ENCODE data around the gene ZNF772.

The ZNF772 gene

DNA sequence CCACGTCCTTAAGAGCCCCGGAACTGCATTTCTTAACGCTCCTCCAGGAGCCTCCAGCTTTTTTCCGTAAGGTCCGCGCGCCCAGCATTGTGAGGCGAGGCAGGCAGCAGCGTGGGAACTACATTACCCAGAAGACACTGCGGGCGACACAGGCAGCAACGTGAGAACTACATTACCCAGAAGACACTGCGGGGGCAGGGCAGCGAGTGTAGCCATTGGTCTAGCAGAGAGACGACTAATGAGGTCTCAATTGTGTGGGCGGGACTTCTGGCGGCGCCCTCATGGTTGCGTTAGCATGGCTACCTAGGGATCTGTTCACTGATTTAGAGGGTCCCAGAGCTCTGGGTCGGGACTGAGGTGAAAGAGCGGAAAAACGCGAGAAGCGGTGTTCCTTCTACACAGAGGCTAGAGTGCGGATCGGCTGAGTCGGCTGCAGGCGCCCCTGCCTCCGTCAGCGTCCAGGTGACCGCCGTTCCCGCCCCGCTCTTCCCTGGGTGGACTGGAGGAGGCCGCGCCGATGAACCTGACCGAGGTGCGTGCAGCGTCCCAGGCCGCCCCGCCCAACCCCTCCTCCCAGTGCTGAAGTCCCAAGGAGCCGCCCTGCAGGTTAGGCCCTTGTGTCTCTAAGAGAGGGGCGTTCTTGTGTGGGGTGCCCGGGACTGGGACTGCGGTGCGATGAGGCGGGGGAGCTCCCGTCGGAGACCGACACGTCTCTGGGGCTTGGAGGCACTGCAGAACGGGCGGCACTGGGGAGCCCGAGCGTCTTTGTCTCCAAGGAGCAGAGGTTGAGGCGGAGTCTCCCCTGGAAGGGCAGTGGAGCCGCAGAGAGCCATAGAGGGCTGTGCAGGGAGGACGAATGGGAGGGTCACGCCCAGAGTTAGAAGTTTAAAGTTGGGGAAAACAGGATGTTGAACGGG is 42.0 kb downstream of the ZNF772 start, which contains the start of gene ZNF749:
Gene ZNF749, plus strand, starts transcription at position 264 of the 917 bp plus-strand sequence. Its CDS starts 254 bp downstream, at position 518.
- DNase-seq, result peak; percentile 99

DNA sequence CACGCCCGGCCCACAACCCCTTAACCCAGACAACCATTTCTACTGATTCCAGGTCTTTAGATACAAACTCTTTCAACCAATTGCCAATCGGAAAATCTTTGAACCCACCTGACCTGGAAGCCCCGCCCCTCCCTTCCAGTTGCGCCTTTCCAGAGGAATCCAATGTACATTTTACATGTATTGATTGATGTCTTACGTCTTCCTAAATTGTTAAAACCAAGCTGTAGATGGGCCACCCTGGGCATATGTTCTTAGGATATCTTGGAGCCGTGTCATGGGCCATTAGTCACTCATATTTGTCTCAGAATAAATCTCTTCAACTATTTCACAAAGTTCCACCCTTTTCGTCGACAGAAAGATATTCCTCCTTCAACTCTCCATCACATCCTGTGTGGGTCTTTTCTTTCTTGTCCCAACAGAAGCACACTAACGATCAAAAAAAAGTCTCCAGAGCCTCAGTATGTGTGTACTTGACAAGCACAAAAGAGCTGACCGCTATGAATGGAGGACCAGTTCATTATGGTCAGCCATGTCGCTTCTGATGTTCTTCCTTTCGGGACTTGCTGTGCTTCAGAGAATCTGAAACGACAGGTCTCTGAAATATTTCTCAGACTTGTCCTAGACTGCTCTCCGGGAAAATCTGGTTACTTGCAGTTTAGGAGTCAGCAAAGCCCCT is 42.8 kb downstream of the ZNF772 start:
- no peak for DNase-seq

DNA sequence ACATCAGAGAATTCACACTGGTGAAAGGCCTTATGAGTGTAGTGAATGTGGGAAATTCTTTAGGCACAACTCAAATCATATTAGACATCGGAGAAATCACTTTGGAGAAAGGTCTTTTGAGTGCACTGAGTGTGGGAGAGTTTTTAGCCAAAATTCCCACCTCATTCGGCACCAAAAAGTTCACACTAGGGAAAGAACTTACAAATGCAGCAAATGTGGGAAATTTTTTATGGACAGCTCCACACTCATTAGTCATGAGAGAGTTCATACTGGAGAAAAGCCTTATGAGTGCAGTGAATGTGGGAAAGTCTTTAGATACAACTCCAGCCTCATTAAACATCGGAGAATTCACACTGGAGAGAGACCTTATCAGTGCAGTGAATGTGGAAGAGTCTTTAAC is 56.3 kb downstream of the ZNF772 start:
- no peak for DNase-seq

DNA sequence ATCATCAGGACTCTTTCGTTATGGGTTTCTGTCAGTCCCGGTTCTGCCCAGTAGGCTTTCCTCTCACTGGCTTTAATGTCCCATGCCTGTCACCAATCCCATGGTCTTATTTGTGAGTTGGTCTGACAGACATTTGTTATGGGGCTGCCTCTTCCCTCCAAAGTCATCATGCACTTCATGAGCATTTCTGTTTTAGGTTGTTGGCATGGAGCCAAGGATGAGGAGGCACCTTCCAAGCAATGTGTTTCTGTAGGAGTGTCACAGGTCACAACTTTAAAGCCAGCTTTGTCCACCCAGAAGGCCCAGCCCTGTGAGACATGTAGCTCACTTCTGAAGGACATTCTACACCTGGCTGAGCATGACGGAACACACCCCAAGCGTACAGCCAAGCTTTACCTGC is 57.9 kb downstream of the ZNF772 start:
- no peak for DNase-seq
